ENCODE measurements around the gene HEXIM1. TPM values are rescaled to one million over a fixed set of nuclear protein-coding genes. Genes with fewer than 3 reads are reported as not detected.

Gene HEXIM1
- total RNA-seq, 1 donor from 2014 or later: 20.0 TPM

GRCh38 chr17:45195424-45195823 lies 47.1 kb downstream of the HEXIM1 start:
- Histone ChIP-seq H3K4me3 (ENCODE audit: low read depth, low read length) (no peak overlapping the region), H3K36me3 (ENCODE audit: control insufficient read depth, insufficient read depth, low read length) (no peaks in the 10 kb centered on the region), H3K27me3 (ENCODE audit: control insufficient read depth, insufficient read depth, low read length) (no peaks in the 10 kb centered on the region)
- TF ChIP-seq CTCF (IDR thresholded peaks at IDR 0.05; ENCODE audit: insufficient read depth, low read length, poor library complexity, severe bottlenecking): no peak
- no peak for DNase-seq (ENCODE audit: low read depth)

GRCh38 chr17:45197108-45197507 lies 48.8 kb downstream of the HEXIM1 start:
- no peaks in the 10 kb centered on the region for H3K36me3 ChIP-seq (ENCODE audit: control insufficient read depth, insufficient read depth, low read length)
- no peak for DNase-seq (ENCODE audit: low read depth)
- H3K4me3 ChIP-seq (ENCODE audit: low read depth, low read length): no peak overlapping the region
- H3K27me3 ChIP-seq (ENCODE audit: control insufficient read depth, insufficient read depth, low read length): no peaks in the 10 kb centered on the region
- no peak for TF ChIP-seq CTCF (IDR thresholded peaks at IDR 0.05; ENCODE audit: insufficient read depth, low read length, poor library complexity, severe bottlenecking)

- Histone ChIP-seq H3K36me3 (ENCODE audit: control insufficient read depth, insufficient read depth, low read length) (no peaks in the 10 kb centered on the region), H3K27me3 (ENCODE audit: control insufficient read depth, insufficient read depth, low read length) (no peaks in the 10 kb centered on the region), H3K4me3 (ENCODE audit: low read depth, low read length) (no peak overlapping the region)
- DNase-seq (ENCODE audit: low read depth): no peak
- TF ChIP-seq CTCF (IDR thresholded peaks at IDR 0.05; ENCODE audit: insufficient read depth, low read length, poor library complexity, severe bottlenecking): peak; percentile 100
These were observed 49.5 kb downstream of the HEXIM1 start for GRCh38 chr17:45197555-45198334.

GRCh38 chr17:45200701-45201100 lies 52.4 kb downstream of the HEXIM1 start:
- Histone ChIP-seq H3K27me3 (ENCODE audit: control insufficient read depth, insufficient read depth, low read length) (no peaks in the 10 kb centered on the region), H3K36me3 (ENCODE audit: control insufficient read depth, insufficient read depth, low read length) (no peaks in the 10 kb centered on the region), H3K4me3 (ENCODE audit: low read depth, low read length) (no peak overlapping the region)
- DNase-seq (ENCODE audit: low read depth): no peak
- TF ChIP-seq CTCF (IDR thresholded peaks at IDR 0.05; ENCODE audit: insufficient read depth, low read length, poor library complexity, severe bottlenecking): peak; percentile 14

GRCh38 chr17:45201457-45201856 lies 53.2 kb downstream of the HEXIM1 start:
- Histone ChIP-seq H3K36me3 (ENCODE audit: control insufficient read depth, insufficient read depth, low read length) (no peaks in the 10 kb centered on the region), H3K27me3 (ENCODE audit: control insufficient read depth, insufficient read depth, low read length) (no peaks in the 10 kb centered on the region), H3K4me3 (ENCODE audit: low read depth, low read length) (no peak overlapping the region)
- no peak for TF ChIP-seq CTCF (IDR thresholded peaks at IDR 0.05; ENCODE audit: insufficient read depth, low read length, poor library complexity, severe bottlenecking)
- no peak for DNase-seq (ENCODE audit: low read depth)

Other genes starting within 250 kb of the HEXIM1 start
- gene EFTUD2, start 249.0 kb upstream of the HEXIM1 start, total RNA-seq: 98.4 and 103 TPM in 2 replicates
- not detected in 2 replicates for gene GFAP, start 233.0 kb upstream of the HEXIM1 start, total RNA-seq
- gene KIF18B, start 200.7 kb upstream of the HEXIM1 start, total RNA-seq: 1.4 and 2.8 TPM in 2 replicates
- 0.08 TPM in 1 of 2 replicates, not detected in the other for gene C1QL1, start 180.2 kb upstream of the HEXIM1 start, total RNA-seq
- 61.5 and 65.9 TPM in 2 replicates for gene DCAKD, start 96.8 kb upstream of the HEXIM1 start, total RNA-seq
- 68.0 and 82.0 TPM in 2 replicates for gene NMT1, start 87.2 kb upstream of the HEXIM1 start, total RNA-seq
- gene PLCD3, start 16.0 kb upstream of the HEXIM1 start, total RNA-seq: 54.5 and 61.9 TPM in 2 replicates
- 7.1 and 8.2 TPM in 2 replicates for gene ACBD4, start 12.8 kb upstream of the HEXIM1 start, total RNA-seq
- gene HEXIM2, start 13.4 kb downstream of the HEXIM1 start, total RNA-seq: 7.7 and 10.4 TPM in 2 replicates
- 26.0 and 27.5 TPM in 2 replicates for gene FMNL1, start 73.4 kb downstream of the HEXIM1 start, total RNA-seq
- gene SPATA32, start 113.6 kb downstream of the HEXIM1 start, total RNA-seq: not detected in 2 replicates
- gene MAP3K14, start 168.5 kb downstream of the HEXIM1 start, total RNA-seq: 3.8 and 5.4 TPM in 2 replicates